Dedifferentiated amniotic fluid mesenchymal stem cell (primary cell): ENCODE results near the gene NFASC.

ENCODE experiments used
- DNase-seq: peaks from one replicate; pipeline ENCODE4 v3.0.0-alpha.2; 2016; ENCODE audit errors: extremely low spot score

The NFASC gene

DNA sequence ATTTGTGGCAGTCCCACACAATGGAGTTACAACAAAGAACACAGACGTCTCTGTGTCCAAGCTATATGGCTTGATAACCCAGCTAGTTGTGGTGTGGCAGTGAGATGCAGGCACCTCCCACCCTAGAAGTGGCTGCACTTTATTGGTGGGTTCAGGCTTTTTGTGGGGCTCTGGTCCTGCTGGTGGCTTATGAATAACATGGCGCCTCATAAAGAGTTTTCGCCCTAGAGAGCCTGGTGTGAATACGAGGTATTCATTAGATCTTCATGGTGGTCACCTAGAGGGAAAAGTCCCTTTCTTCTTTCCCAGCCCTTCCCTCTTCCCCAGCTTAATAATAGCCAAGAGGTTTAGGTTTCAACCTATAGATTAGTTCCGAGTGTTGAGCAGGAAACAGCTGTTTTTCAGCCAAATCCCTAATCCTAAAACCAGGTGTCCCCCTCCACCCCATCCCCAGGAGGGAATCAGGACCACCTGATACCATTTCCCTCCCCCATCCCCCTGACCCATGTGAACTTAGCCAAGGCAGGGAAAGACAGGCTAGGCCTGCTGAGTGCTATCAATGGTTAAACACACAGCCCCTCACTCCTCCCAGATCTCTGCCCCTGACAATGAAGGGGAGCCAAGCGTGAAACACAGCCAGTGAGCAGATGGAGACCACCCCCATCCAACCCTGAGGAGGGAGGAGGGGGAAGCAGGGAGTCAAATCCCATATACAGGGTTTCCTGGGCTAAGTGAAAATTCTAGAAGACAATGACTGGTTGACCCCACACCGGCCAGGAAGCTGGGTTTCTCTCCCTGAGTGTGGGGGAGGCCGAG, 58.2 kb downstream of the NFASC start:
- DNase-seq = no peak

DNA sequence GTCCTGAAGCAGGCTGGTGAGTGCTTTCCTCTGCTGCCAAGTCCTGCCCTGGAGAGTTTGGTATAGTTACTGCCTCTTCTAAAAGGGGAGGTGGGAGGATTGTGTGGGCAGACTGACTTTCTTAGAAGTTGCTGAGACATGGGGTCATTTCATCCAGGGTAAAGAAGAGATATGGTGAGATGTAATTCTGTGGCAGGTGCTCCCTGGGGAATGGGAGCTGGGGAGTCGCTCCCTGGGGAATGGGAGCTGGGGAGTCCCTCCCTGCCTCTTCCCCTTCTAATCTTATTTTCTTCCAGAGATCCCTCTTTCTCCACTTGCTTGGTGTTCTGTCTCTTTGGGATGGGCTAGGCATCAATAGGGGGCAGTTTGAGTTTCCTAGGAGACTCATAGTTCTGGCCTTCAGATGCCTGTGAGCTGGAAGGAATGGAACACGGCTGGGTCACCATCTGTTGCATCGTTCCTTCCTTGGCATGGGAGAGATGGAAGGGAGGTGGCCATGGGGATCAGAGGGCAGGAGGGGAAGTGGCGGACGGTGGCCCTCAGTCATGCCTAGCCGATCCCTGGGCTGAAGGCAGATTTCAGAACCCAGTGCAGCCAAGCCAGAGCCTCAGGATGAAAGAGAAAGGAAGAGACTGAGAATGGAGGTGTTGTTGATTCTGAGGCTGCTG, 59.0 kb downstream of the NFASC start:
- no peak for DNase-seq

- no peak for DNase-seq
Measured at GRCh38 chr1:204930155-204930523, 59.5 kb downstream of the NFASC start.

DNA sequence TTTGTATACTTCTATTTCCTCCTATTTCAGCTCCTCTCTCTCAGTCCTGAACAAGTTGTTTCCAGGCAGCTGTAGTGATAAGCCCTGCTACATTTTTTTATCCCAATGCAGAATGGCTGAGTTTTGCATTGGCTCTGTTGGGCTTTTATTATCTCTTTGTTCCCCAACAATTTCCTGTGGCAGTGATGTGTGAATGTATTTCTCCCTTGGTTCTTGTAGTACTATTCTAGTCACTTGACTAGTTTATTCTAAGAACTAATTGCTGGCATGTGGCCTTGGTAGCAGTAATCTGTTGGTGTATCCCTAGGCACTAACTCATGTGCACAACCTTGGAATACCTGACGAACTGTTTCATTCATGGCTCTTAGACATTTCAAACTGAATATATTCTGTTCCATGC, 60.7 kb downstream of the NFASC start:
- no peak for DNase-seq

- DNase-seq = no peak
Measured at GRCh38 chr1:204931768-204932572, 61.3 kb downstream of the NFASC start.

- DNase-seq = no peak
Measured at GRCh38 chr1:204932573-204932909, 61.9 kb downstream of the NFASC start.

- DNase-seq = no peak
Measured at GRCh38 chr1:204935155-204935554, 64.5 kb downstream of the NFASC start.

DNA sequence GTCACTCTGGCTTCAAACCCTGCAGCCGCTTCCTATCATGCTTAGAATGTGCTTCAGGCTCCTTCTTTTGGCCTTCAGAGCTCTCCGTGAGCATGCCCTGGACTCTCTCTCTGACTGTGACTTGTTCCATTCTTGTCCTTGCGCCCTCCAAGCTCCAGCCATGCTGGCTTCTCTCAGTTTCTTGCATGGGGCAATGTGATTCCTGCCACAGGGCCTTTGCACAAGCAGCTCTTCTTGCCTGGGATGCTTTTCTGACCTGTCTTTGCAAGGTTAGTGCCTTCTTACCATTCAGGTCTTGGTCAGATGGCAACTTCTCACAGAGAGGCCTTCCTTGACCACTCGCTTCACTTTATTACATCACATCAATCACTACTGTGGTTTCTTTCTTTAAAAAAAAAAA, 66.1 kb downstream of the NFASC start:
- no peak for DNase-seq

GRCh38 chr1:204937901-204938300, 67.2 kb downstream of the NFASC start:
- no peak for DNase-seq

DNA sequence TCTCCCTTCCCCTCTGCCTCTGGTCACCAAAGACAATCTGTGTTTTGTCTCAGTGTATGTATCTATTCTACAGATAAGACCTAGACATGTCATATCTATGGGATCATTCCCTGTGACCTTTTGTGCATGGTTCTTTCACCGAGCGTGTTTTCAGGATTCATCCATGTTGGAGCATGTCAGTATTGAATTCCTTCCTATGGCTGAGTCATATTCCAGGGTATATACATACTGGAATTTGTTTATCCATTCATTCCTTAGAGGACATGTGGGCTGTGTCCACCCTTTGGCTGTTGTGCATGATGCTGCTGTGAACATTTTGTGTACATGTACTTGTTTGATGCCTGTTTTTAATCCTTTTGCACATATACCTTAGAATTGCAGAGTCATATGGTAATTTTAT, 69.9 kb downstream of the NFASC start:
- no peak for DNase-seq

- DNase-seq = no peak
Measured at GRCh38 chr1:204941421-204942338, 71.0 kb downstream of the NFASC start.

- DNase-seq = no peak
Measured at GRCh38 chr1:204943495-204943894, 72.8 kb downstream of the NFASC start.

GRCh38 chr1:204944662-204945061, 74.0 kb downstream of the NFASC start:
- DNase-seq = no peak

- DNase-seq = no peak
Measured at GRCh38 chr1:204945565-204945977, 74.9 kb downstream of the NFASC start.

DNA sequence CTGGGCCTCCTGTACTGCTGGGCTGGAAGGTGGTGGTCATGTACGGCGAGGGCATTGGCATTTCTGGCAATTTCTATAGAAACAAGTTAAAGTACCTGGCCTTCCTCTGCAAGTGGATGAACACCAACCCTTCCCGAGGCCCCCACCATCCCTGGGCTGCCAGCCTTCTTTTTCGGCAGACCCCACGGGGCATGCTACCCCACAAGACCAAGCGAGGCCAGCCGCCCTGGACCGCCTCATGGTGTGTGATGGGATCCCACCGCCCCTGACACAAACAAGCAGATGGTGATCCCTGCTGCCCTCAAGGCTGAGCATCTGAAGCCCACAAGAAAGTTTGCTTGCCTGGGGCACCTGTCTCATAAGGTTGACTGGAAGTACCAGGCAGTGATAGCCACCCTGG, 76.0 kb downstream of the NFASC start:
- DNase-seq = no peak

DNA sequence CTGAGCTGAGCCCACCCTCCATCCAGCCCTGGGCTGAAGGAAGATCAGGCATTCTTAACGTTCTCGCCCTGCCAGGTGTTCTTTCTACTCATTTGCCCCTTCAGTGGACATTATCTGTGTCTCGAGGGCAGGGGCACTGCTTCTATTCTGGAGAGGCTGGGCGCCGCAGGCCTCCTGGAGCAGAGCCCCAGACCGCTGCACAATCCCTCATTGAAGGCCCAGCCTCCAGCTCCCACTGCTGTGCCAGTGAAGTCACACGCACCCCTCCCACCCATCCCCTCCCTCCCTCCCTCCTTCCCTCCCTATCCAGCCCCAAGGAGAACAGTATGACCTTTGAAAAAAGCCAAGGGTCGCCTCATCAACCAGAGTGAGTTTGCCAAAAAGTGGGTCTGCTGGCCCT, 76.7 kb downstream of the NFASC start:
- DNase-seq = no peak

- no peak for DNase-seq
Measured at GRCh38 chr1:204947747-204948146, 77.1 kb downstream of the NFASC start.

DNA sequence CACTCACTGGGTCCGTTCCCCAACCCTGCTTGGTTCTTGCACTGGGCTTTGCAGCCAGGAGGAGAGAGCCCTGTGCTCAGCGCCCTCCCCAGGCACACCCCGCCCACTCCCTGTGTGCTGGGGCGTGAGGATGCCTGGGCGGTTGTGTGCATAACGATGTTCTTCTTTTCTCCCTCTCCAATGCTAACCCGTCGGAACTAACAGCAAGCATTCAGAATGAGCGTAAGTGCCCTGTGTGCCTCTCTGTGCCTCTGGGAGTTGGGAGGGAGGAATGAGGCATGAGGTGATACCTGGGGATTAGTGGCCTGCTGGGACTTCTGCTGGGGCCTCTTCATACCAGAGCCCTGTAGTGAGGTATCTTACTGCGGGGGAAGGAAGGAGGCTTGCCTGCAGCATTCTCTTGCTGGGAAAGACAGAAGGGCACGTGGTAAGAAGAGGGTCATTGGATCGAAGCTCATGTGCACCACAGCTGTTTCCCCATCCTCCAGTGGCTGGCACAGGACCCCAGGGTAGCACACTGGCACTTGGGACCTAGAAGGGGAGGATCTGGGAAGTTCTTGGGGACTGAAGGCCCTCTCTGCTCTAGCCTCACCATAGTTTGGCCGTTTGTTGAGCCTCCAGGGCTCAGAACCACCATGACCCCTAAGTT, 79.8 kb downstream of the NFASC start:
- no peak for DNase-seq

- DNase-seq = no peak
Measured at GRCh38 chr1:204958317-204959307, 88.0 kb downstream of the NFASC start.

- DNase-seq = no peak
Measured at GRCh38 chr1:204959374-204959773, 88.7 kb downstream of the NFASC start.
